Osteoblast (primary cell): Measurements from ENCODE around the gene TEX14. TPM values are rescaled to one million over a fixed set of nuclear protein-coding genes. Genes with fewer than 3 reads are reported as not detected.

ENCODE experiments used
- DNase-seq: peaks from one replicate; pipeline ENCODE4 v3.0.0; 2011; ENCODE audit warnings: low spot score, mixed read lengths; ENCODE audit not compliant: insufficient read length; ENCODE audit errors: missing footprints
- H2AFZ ChIP-seq: 2 replicates; pipeline ENCODE4 v1.6.0; 2011; ENCODE audit warnings: mild to moderate bottlenecking, low read length
- H3K27ac ChIP-seq: 2 replicates; pipeline ENCODE4 v1.5.1; 2011; ENCODE audit warnings: mild to moderate bottlenecking, low read depth, low read length, moderate library complexity
- H3K27me3 ChIP-seq: 2 replicates; pipeline ENCODE4 v1.6.0; 2012; ENCODE audit warnings: mild to moderate bottlenecking, control low read depth, inconsistent platforms, low read length, moderate library complexity; ENCODE audit not compliant: insufficient read depth
- H3K36me3 ChIP-seq: 2 replicates; pipeline ENCODE4 v1.5.1; 2011; ENCODE audit warnings: mild to moderate bottlenecking, low read length, control low read depth, moderate library complexity; ENCODE audit not compliant: insufficient read depth
- H3K4me1 ChIP-seq: 2 replicates; pipeline ENCODE4 v1.5.1; 2011; ENCODE audit warnings: mild to moderate bottlenecking, low read length, control low read depth, moderate library complexity; ENCODE audit not compliant: insufficient read depth
- H3K4me2 ChIP-seq: 2 replicates; pipeline ENCODE4 v1.6.0; 2011; ENCODE audit warnings: mild to moderate bottlenecking, low read length; ENCODE audit not compliant: insufficient read depth
- H3K4me3 ChIP-seq: fragments of 200-600 bp; sonication (generic); 3 replicates; pipeline ENCODE4 v1.5.1; 2012; ENCODE audit warnings: mild to moderate bottlenecking, low read length, inconsistent platforms; ENCODE audit not compliant: insufficient read depth
- H3K79me2 ChIP-seq: 2 replicates; pipeline ENCODE4 v1.6.0; 2012; ENCODE audit warnings: mild to moderate bottlenecking, low read length, control low read depth, inconsistent platforms; ENCODE audit not compliant: insufficient read depth
- H3K9me3 ChIP-seq: 2 replicates; pipeline ENCODE4 v1.5.1; 2011; ENCODE audit warnings: low read depth, low read length, control low read depth
- H4K20me1 ChIP-seq: 2 replicates; pipeline ENCODE4 v1.6.0; 2012; ENCODE audit warnings: mild to moderate bottlenecking, low read length, control low read depth; ENCODE audit not compliant: insufficient read depth
- total RNA-seq: library from RNA; depleted of rRNA; stranded (reverse); fragments of >200 nt; gene quantifications from 2 replicates; pipeline ENCODE4 v1.2.3, GENCODE V29; 2012
- TF ChIP-seq, protein P1 (sequence below): IDR thresholded peaks from 2 replicates; pipeline ENCODE4 v1.5.1; 2011; ENCODE audit warnings: mild to moderate bottlenecking, low read depth, low read length, moderate library complexity; ENCODE audit errors: extremely low read depth

Gene TEX14
- total RNA-seq, 1 donor: under 0.01 TPM

- no peak for DNase-seq
- TF ChIP-seq, protein P1, sequence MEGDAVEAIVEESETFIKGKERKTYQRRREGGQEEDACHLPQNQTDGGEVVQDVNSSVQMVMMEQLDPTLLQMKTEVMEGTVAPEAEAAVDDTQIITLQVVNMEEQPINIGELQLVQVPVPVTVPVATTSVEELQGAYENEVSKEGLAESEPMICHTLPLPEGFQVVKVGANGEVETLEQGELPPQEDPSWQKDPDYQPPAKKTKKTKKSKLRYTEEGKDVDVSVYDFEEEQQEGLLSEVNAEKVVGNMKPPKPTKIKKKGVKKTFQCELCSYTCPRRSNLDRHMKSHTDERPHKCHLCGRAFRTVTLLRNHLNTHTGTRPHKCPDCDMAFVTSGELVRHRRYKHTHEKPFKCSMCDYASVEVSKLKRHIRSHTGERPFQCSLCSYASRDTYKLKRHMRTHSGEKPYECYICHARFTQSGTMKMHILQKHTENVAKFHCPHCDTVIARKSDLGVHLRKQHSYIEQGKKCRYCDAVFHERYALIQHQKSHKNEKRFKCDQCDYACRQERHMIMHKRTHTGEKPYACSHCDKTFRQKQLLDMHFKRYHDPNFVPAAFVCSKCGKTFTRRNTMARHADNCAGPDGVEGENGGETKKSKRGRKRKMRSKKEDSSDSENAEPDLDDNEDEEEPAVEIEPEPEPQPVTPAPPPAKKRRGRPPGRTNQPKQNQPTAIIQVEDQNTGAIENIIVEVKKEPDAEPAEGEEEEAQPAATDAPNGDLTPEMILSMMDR: no peak
- Histone ChIP-seq H3K27me3 (no peaks in the 10 kb centered on the region), H3K36me3 (no peaks in the 10 kb centered on the region), H3K79me2 (no peaks in the 10 kb centered on the region), H3K4me1 (peaks cover 2% of the 10 kb centered on the region), H3K4me3 (no peak overlapping the region), H3K4me2 (no peak overlapping the region), H4K20me1 (no peaks in the 10 kb centered on the region), H3K9me3 (no peaks in the 10 kb centered on the region), H3K27ac (no peak overlapping the region), H2AFZ (no peak overlapping the region)
Measured at GRCh38 chr17:58580671-58581070, 111.2 kb downstream of the TEX14 start.

DNA sequence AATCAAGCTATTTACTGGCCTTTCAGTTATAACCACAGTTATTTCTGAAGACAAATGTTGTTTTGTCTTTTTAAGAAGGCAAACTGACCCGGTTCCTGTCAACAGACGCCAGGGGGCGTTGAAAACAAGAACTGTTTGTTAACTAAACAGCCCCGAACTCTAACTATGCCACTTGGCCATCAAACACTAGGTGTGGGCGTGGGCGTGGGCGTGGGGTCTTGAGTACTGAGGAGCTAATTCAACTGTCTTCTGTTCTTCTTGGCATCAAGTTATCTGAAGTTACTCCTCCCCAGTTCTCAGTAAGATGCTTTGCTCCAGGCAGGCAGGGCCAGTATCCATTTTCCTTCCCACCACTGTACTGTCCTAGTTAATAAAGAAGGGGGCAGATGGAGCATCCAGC is 114.1 kb downstream of the TEX14 start:
- no peak overlapping the region for H3K27ac ChIP-seq
- H3K4me2 ChIP-seq: no peak overlapping the region
- DNase-seq: no peak
- H3K79me2 ChIP-seq: no peaks in the 10 kb centered on the region
- H3K36me3 ChIP-seq: no peaks in the 10 kb centered on the region
- no peaks in the 10 kb centered on the region for H3K27me3 ChIP-seq
- peak overlapping the region; percentile 45 for H2AFZ ChIP-seq
- TF ChIP-seq, protein P1: peak; percentile 74
- peaks cover 3% of the 10 kb centered on the region for H3K4me1 ChIP-seq
- no peaks in the 10 kb centered on the region for H4K20me1 ChIP-seq
- H3K4me3 ChIP-seq: no peak overlapping the region
- no peaks in the 10 kb centered on the region for H3K9me3 ChIP-seq

DNA sequence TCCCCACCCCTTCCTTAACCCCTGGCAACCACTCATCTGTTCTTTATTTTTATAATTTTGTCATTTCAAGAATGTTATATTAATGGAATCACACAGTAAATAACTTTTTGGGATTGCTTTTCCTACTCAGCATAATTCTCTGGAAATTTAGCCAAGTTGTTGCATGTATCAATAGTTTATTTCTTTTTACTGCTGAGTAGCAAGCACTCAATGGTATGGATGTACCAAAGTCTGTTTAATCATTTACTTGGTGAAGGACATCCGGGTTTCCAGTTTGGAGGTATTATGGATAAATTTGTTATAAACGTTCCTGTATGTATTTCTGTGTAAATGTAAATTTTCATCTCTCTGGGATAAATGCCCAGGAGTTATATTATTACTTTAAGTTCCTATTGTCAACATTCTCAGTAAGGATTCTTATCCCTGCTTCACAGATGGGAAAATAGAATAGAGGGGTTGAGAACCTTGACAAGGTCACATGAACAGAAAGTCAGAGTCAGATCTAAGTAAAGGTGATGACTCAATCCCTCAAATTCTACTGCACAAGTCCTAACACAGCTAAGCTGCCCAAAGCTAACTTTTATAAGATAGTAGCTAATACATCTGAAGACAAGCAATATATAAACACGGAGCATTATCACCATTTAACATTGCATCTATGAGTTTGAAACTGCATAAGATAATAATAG is 115.0 kb downstream of the TEX14 start:
- no peaks in the 10 kb centered on the region for H3K9me3 ChIP-seq
- no peak overlapping the region for H3K4me2 ChIP-seq
- H3K36me3 ChIP-seq: no peaks in the 10 kb centered on the region
- no peaks in the 10 kb centered on the region for H4K20me1 ChIP-seq
- no peaks in the 10 kb centered on the region for H3K27me3 ChIP-seq
- DNase-seq: no peak
- TF ChIP-seq, protein P1: no peak
- peaks cover 3% of the 10 kb centered on the region for H3K4me1 ChIP-seq
- no peaks in the 10 kb centered on the region for H3K79me2 ChIP-seq
- no peak overlapping the region for H3K27ac ChIP-seq
- no peak overlapping the region for H3K4me3 ChIP-seq
- no peak overlapping the region for H2AFZ ChIP-seq

DNA sequence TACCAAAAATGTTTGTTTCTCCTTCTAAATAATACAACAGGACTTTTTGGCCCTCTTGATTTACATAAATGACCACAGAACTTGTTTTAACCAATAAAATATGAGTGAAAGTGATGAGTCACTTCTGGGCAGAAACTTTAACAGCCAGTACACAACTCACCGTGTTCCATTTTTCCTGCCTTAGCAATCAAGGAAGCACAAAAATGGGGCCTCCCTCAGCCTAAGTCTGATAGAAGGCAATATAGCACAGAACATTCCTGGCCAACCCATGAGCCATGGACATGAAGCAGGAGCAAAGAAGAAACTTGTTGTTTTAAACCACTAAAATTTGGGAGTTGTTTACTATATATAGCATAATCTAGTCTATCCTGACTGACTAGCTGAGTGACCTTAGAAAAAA is 116.3 kb downstream of the TEX14 start:
- H3K79me2 ChIP-seq: no peaks in the 10 kb centered on the region
- DNase-seq: peak; percentile 77
- peaks cover 3% of the 10 kb centered on the region for H3K4me1 ChIP-seq
- H2AFZ ChIP-seq: no peak overlapping the region
- TF ChIP-seq, protein P1: no peak
- H4K20me1 ChIP-seq: no peaks in the 10 kb centered on the region
- H3K4me2 ChIP-seq: no peak overlapping the region
- no peaks in the 10 kb centered on the region for H3K9me3 ChIP-seq
- H3K27me3 ChIP-seq: no peaks in the 10 kb centered on the region
- no peak overlapping the region for H3K27ac ChIP-seq
- H3K36me3 ChIP-seq: no peaks in the 10 kb centered on the region
- H3K4me3 ChIP-seq: no peak overlapping the region
